Measurements from ENCODE around the gene JARID2.

Gene JARID2

DNA sequence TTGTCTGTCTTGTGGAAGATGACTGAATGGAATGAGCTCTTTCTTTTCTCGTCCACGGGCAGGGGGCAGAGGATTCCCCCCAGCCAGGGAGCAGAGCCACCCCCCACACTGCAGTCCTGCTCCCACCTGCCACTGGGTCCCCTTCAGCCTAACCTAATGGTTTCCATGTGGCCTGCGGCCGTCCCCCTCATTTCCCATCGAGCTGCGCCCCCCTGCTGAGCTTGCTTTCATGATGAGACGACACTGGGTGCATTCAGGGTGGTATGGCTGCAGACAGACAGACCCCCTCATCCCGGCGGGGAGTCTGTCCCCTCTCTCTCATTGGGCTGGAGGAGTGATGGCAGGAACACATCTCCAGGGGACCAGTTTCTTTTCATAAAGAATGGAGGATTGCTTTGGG, 276.2 kb downstream of the JARID2 start:
- FAIRE-seq (no peak), DNase-seq (ENCODE audit: extremely low spot score, insufficient read length, low read depth) (no peak)

DNA sequence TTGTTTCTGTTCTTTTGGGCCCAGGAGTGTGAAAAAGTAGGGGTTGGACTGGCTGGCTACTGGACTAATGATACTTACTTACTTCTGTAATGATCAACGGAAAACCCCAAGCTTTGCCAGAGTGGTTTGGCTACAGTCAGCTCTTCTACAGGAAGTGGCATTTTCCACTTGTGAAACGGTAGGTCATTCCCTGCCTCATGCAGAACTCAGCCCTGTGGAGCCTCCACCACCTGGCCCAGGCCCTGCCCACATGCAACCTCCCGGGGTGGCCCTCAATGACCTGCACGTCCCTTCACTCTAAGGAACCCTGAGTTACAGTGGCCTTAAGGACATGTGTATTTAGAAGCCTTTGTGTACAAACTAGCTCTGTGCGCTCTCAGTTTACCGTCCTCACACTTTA, 276.6 kb downstream of the JARID2 start:
- FAIRE-seq (peak; percentile 66), DNase-seq (ENCODE audit: extremely low spot score, insufficient read length, low read depth) (no peak)

GRCh38 chr6:15522856-15523529, 277.1 kb downstream of the JARID2 start:
- FAIRE-seq = no peak

DNA sequence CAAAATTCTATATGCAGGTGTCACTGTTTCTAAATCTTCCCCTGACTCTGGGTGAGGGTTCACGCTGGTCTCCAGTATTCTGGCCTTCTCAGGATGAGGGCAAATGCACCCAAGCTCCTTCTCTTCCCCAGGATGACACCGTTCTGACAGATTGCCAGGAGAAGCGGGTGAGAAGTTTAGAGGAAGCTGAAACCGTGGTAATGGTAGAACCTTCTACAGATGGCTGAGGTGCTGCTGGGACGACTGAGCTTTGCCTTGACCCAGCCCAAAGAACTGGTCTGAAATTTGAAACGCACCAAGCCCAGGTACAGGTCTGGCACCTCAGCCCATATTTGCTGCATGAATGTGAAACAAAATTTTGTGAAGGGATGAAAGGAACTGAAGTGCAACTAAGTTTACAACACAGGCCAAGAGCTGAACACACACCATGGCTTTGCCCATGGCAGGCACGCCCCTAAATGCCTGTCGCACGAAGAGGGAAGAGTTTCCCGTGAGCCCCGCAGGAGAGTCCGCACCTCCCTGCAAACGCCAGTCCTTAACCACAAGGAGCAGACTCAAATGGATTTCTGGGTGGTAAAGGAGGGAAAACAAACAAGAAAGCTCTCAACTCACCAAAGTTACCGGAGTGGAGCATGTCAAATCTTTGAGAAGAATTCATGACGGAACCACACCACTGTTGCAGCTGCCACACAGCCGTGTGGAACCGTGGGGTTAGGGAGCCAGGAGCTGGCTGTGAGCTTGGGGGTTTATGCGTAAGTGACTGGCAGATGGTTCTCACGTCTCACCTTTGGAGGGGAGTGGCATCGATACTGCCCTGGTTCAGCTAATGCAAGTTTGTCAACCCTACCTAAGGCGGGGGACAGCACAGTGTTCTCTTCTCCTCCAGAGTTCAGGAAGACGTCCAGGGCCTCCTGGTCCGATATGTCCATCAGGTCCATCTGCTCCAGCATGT, 278.1 kb downstream of the JARID2 start:
- no peak for FAIRE-seq
- no peak for DNase-seq (ENCODE audit: extremely low spot score, insufficient read length, low read depth)

More at GRCh38 chr6:15522856-15523529, 277.1 kb downstream of the JARID2 start:
- no peak for DNase-seq (ENCODE audit: extremely low spot score, insufficient read length, low read depth)

- DNase-seq (ENCODE audit: extremely low spot score, insufficient read length, low read depth) = no peak
- FAIRE-seq = no peak
These were observed 279.1 kb downstream of the JARID2 start for GRCh38 chr6:15524861-15525401.

DNA sequence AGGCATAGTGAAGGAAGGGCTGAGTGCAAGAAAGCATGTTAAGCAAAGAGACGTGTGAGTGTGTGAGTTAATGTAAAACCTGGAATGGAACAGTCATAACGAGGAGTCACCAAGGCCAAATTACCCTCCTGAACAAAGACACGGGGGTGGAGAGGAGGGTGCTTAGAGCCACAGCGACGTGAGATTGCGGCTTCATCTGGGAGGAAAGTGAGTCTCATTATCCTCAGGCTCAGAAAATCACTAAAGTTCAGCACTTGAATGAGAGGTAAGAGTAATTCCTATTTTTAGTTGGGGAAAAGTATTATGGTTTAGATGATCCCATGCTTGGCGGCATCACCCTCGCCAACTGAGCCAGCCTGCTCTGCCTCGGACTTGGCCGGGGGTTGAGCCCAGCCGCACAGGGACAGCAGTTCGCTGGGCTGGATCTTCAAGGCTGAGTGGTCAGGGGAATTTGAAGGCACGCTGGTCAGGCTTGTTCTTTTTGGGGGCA, 280.4 kb downstream of the JARID2 start:
- peak; percentile 23 for DNase-seq (ENCODE audit: extremely low spot score, insufficient read length, low read depth)
- FAIRE-seq = peak; percentile 87

GRCh38 chr6:15527838-15528617, 282.2 kb downstream of the JARID2 start:
- FAIRE-seq (no peak), DNase-seq (ENCODE audit: extremely low spot score, insufficient read length, low read depth) (no peak)

- FAIRE-seq (no peak), DNase-seq (ENCODE audit: extremely low spot score, insufficient read length, low read depth) (no peak)
These were observed 283.0 kb downstream of the JARID2 start for GRCh38 chr6:15528870-15529269.

GRCh38 chr6:15530411-15530810, 284.5 kb downstream of the JARID2 start:
- FAIRE-seq = no peak

DNA sequence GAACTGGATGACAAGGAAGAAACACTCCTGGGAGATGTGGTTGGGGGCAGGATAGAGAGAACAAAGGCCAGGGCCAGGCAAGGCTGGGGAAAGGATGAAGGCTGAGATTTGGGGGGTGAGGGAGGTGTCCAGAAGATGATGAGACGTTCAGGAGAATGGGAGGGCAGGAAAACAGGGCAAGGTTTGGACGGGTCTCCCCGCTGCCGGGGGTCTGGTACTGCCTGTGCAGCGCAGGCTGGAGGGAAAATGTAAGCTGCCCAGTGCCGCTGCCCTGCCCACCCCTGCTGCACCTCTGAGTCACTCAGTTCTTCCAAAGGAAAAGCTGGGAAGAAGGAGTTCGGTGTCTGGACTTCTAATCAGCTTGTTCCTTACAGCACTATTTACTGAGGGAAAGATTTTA, 286.1 kb downstream of the JARID2 start:
- FAIRE-seq (no peak), DNase-seq (ENCODE audit: extremely low spot score, insufficient read length, low read depth) (no peak)

More at GRCh38 chr6:15530411-15530810, 284.5 kb downstream of the JARID2 start:
- no peak for DNase-seq (ENCODE audit: extremely low spot score, insufficient read length, low read depth)

DNA sequence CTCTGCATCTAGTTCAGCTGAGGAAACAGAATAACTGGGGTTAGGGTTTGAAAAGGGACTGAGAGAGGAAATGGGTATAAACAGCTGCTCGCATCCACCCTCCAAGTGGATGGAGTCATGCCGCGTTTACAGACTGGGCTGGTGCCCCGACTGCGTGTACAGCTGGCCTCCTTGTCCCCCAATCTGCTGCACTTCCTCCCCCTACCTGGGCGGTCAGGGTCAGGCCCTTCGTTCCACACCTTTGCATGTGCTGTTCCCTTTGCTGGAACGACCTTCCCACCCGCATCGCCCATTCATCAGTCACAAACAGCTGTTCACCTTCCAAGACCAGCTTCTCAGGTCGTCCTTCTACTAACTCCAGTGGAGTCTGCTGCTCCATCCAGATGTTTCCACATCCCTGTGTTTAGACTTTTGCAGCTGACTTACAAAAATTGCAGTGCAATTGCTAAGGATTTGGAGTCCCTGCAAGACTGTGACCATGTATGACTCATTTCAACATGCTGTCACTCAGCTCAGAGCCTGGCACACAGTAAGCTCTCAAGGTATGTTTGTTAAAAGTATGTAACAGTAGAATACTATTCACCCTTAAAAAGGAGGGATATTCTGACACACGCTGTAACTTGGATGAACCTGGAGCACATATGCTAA, 287.6 kb downstream of the JARID2 start:
- no peak for FAIRE-seq
- no peak for DNase-seq (ENCODE audit: extremely low spot score, insufficient read length, low read depth)

DNA sequence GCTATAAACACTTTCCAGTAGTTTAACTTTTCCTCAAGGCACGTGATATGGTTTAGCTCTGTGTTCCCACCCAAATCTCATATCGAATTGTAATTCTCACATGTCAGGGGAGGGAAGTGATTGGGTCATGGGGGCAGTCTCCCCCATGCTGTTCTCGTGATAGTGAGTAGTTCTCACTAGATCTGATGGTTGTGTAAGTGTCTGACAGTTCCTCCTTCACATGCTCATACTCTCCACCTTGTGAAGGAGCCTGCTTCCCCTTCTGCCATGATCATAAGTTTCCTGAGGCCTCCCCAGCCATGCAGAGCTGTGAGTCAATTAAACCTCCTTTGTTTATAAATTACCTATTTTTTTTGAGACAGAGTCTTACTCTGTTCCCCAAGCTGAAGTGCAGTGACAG, 289.1 kb downstream of the JARID2 start:
- FAIRE-seq (no peak), DNase-seq (ENCODE audit: extremely low spot score, insufficient read length, low read depth) (no peak)

DNA sequence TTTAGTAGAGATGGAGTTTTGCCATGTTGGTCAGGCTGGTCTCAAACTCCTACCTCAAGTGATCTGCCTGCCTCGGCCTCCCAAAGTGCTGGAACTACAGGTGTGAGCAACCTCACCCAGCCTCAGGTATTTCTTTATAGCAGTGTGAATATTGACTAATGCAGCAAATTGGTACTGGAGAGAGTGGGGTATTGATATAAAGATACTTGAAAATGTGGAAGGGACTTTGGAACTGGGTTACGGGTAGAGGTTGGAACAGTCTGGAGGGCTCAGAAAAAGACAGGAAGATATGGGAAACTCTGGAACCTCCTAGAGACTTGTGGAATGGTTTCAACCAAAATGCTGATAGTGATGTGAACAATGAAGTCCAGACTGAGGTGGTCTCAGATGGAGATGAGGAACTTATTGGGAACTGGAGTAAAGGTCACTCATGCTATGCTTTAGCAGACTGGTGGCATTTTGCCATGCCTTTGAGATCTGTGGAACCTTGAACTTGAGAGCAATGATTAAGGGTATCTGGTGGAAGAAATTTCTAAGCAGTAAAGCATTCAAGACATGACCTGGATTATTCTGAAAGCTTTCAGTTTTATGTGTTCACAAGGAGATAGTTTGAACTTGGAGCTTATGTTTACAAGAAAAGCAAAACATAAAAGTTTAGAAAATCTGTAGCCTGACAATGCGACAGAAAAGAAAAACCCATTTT, 289.8 kb downstream of the JARID2 start:
- DNase-seq (ENCODE audit: extremely low spot score, insufficient read length, low read depth) = no peak
- no peak for FAIRE-seq

DNA sequence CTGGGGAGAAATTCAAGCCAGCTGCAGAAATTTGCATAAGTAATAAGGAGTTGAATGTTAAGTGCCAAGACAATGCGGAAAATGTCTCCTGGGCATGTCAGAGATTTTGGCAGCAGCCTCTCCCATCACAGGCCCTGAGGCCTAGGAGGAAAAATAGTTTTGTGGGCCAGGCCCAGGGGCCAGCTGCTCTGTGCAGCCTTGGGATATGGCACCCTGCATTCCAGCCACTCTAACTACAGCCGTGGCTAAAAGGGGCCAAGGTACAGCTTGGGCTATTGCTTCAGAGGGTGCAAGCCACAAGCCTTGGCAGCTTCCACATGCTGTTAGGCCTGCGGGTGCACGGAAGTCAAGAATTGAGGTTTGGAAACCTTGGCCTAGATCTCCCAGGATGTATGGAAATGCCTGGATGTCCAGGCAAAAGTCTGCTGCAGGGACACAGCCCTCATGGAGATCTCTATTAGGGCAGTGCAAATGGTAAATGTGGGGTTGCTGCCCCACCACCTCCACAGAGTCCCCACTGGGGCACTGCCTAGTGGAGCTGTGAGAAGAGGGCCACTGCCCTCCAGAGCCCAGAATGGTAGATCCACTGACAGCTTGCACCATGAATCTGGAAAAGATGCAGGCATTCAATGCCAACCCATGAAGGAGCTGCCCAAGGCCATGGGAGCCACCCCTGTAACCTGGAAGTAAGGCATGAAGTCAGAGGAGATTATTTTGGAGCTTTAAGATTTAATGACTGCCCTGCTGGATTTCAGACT, 290.5 kb downstream of the JARID2 start:
- FAIRE-seq (no peak), DNase-seq (ENCODE audit: extremely low spot score, insufficient read length, low read depth) (no peak)

GRCh38 chr6:15538106-15538505, 292.2 kb downstream of the JARID2 start:
- DNase-seq (ENCODE audit: extremely low spot score, insufficient read length, low read depth) (no peak), FAIRE-seq (no peak)

DNA sequence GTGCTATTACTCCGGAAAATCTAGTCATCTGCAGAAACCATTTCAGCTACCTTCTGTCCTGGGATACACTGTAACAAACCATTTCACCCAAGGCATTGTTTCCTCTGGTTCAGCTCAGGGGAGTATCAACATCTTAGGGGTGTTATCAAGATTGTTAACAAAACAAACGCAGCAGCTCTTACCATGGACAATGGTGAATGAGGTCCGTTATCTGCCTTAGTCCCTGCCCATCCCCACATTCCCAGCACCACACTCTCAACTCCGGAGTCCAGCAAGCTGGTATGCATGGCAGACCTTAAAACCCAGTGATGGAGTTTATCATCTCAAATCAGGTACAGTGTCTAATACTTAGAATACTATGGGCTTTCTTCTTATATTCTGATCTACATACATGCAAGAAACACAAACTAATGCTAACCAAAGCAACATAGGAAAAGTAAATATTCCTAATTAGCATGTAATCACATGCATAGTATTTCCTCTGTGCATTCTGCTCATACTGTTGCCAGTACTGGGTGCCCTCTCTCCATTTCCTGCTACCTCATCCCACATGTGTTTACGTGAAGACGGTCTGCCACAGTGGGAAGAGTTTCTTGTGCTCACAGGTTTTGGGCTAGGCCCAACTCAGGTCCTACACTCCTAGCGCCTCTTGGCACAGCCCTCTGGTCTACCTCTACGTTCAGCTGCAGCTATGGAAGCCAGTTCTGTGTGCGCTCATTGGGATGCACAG, 293.1 kb downstream of the JARID2 start:
- FAIRE-seq (no peak), DNase-seq (ENCODE audit: extremely low spot score, insufficient read length, low read depth) (no peak)

DNA sequence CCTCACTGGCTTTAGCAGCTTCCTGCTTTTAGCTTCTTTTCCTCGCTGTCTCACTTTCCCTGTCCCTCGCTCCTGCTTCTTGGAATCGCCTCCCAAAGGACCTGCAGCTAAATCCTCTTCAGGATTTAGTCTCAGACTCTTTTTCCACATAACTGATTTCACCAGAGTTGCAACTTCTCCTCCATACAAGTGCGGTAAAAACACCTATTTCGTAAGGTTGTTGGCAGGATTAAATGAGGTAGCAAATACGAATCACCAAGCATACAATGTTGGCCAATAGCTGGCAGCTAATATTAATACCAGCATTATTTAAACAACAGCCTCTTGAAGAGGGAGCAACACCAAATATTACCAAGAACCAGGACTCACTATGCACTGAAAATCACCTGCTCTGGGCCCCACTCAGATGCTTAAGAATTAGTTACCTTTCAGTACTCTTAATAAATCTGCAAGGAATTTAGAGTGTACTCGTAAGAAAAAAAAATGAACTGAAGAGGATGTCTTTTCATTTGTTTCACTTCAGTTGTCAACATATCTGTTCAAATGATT, 293.9 kb downstream of the JARID2 start:
- no peak for FAIRE-seq

More for the DNA sequence above, 293.9 kb downstream of the JARID2 start:
- DNase-seq (ENCODE audit: extremely low spot score, insufficient read length, low read depth) = no peak

All from GM18507 (cell line).